ENCODE results near the gene DCD. TPM values are rescaled to one million over a fixed set of nuclear protein-coding genes. Genes with fewer than 3 reads are reported as not detected.

Gene DCD
- total and polyA plus RNA-seq, 10 of the 15 experiments (the other 5 are each of a cell fraction or from before 2014, with no cell fraction given), result not detected

- CTCF ChIA-PET, result interaction anchor here (1.4 kb wide), 1 partner anchor 10 kb away, joined by 4 read pairs; no protein-coding TSS in a partner anchor
- no peak for FAIRE-seq
- 8% methylated on average over 1 of the region's 1 CpG for WGBS (ENCODE audit: insufficient coverage, insufficient replicate concordance, low lambda C conversion rate, missing lambda C conversion rate)
- DNase-seq (ENCODE audit: low read depth, low spot score), result no peak
- Histone ChIP-seq H4K20me1 (ENCODE audit: control insufficient read depth, insufficient read depth) (no peaks in the 10 kb centered on the region), H3K27me3 (replicated peaks in 1 of 2; ENCODE audit: control insufficient read depth in 2 of 2, insufficient read depth in 2 of 2, low read length in 1 of 2) (peaks cover 3 to 8% of the 10 kb centered on the region in 2 experiments; a peak in 2 of 4 replicates), H3K79me2 (ENCODE audit: control insufficient read depth, insufficient read depth, low read length) (no peaks in the 10 kb centered on the region), H3K9me3 (replicated peaks; ENCODE audit: control insufficient read depth, insufficient read depth, low read length) (no peaks in the 10 kb centered on the region), H3K27ac (ENCODE audit: control insufficient read depth, insufficient read depth) (no peak overlapping the region), H3K9ac (ENCODE audit: control insufficient read depth, insufficient read depth, low read length) (no peak overlapping the region), H3K36me3 (ENCODE audit: control insufficient read depth in 2 of 2, insufficient read depth in 2 of 2, low read length in 1 of 2) (no peaks in the 10 kb centered on the region), H3K4me2 (ENCODE audit: control insufficient read depth, insufficient read depth) (no peak overlapping the region), H3K4me3 (no peak overlapping the region), H3K4me1 (ENCODE audit: control insufficient read depth, insufficient read depth, low read length) (no peaks in the 10 kb centered on the region), H2AFZ (ENCODE audit: control insufficient read depth, low read depth, low read length) (no peak overlapping the region)
- RAD21 ChIA-PET (ENCODE audit: unreplicated experiment), result no interaction called here
- intact Hi-C loops (cut with micrococcal nuclease; ENCODE audit: unreplicated experiment) (no loop called here), in situ Hi-C loops (cut with MboI) (no loop called here)
- no TSS peak for BruUV-seq (replicated peaks)
- no peak for ATAC-seq
- POLR2A ChIA-PET, result no interaction called here
- TF ChIP-seq ZBTB40 (IDR thresholded peaks at IDR 0.05; ENCODE audit: borderline replicate concordance), result no peak
- TF ChIP-seq BHLHE40 (IDR thresholded peaks at IDR 0.05; ENCODE audit: borderline replicate concordance in 1 of 2, low read depth in 2 of 2, low read length in 1 of 2), result no peak
- TF ChIP-seq RFX5 (IDR thresholded peaks at IDR 0.05; ENCODE audit: low read depth, low read length), result no peak
- no peak for TF ChIP-seq ZSCAN29 (IDR thresholded peaks at IDR 0.05)
- TF ChIP-seq MXI1 (IDR thresholded peaks at IDR 0.05; ENCODE audit: low read depth, low read length), result no peak
- TF ChIP-seq SRF (IDR thresholded peaks at IDR 0.05; ENCODE audit: low read depth in 2 of 2, low read length in 2 of 2), result no peak
- no peak for TF ChIP-seq HDAC6 (IDR thresholded peaks at IDR 0.05; ENCODE audit: unreplicated experiment)
- TF ChIP-seq SIN3A (IDR thresholded peaks at IDR 0.05; ENCODE audit: low read depth, low read length), result no peak
- SMC1A ChIA-PET (ENCODE audit: uncharacterized antibody, unreplicated experiment), result no interaction called here
Measured at GRCh38 chr12:54612225-54612750, 35.9 kb downstream of the DCD start.
